HG02885 (cell line): Measurements from ENCODE around the gene SLC12A3.

ENCODE experiments used
- ATAC-seq: cut with Tn5 transposase; IDR thresholded peaks from one replicate; pipeline ENCODE4 v1.9.1; 2021; ENCODE audit warnings: mild to moderate bottlenecking; ENCODE audit not compliant: unreplicated experiment, poor library complexity

The SLC12A3 gene

DNA sequence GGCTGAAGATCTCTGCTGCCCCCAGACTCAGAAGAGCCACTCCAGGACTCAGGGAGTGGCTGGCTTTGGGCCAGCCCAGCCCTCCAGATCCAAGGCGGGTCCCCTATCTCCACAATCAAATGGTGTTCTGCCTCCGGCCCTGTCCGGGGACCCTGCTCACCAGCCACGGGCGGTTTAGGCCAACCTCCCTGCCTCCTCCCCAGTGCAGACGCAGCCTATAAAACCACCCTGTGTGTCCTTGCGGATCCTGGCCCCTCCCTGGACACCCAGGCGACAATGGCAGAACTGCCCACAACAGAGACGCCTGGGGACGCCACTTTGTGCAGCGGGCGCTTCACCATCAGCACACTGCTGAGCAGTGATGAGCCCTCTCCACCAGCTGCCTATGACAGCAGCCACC, at the start of gene SLC12A3:
Gene SLC12A3 (plus strand): TSS at position 248 of the 400 bp plus-strand sequence. CDS start 29 bp downstream, at position 277.
- ATAC-seq: no peak

- no peak for ATAC-seq
Observed at GRCh38 chr16:56815721-56816120, 49.3 kb upstream of the SLC12A3 start.

- no peak for ATAC-seq
Observed at GRCh38 chr16:56817056-56817455, 48.0 kb upstream of the SLC12A3 start.

- ATAC-seq: no peak
Observed at GRCh38 chr16:56817938-56818337, 47.1 kb upstream of the SLC12A3 start.

DNA sequence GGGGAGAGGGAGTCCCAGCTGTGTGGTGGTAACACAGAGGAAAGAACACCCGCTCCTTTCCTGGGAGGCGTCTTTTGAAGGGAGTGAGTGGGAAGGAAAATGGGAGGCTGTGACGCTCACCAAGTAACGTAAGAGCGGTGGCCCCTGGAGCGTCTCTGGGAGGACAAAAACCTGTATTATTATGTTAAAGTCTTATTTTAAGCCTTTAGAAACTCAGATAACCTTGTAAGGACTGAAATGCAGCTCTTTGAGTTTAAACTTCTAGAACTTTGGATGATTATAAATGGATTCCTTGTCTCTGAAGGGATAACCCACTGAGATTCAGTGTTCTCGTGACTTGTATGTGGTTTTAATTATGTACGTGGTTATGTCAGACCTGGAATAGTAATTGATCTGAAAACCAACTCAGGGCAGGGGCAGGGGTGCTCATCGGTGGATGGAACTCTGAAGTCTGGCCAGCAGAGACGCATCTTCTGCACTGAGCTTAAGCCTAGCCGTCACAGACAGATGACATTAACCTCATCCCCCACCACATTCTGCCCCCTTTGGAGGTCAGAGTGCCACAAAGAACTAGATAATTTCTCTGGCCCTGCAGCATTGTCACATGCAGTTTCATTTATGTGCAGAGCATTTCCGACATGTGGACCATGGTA, 41.8 kb upstream of the SLC12A3 start:
- no peak for ATAC-seq

DNA sequence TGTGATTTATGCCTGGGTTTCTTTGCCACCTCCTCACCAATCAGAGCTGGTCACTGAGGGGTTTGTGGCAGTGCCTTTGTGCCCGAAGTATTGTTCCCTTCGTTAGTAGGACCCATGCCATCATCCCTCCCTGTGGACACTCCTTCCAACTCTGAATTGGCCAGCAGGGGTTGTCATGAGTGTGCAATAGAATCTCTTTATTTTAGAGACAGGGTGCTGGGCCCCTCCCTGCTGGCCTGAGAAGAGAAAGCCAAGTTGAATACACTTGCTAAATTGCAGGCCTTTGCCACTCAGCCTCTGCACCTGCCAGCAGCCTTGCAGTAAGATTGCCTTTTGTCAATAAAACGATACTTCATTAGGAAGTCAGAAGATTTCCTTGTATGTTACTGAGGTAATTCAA, 40.7 kb upstream of the SLC12A3 start:
- ATAC-seq: no peak

DNA sequence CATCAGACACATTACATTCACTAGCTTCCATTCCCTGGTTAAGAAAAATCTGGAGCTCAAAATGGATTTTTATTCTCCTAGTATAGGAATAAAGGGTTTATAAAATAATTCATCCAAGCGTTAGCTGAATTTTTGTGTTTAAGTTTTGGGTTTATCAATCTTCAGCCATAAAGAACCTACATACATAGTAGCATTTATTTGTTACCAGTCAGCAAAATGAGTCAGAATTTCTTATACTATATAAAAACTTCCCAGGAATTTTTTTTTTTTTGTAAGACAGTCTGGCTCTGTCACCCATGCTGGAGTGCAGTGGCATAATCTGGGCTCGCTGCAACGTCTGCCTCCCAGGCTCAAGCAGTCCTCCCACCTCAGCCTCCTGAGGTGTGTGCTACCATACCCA, 40.2 kb upstream of the SLC12A3 start:
- ATAC-seq: no peak

DNA sequence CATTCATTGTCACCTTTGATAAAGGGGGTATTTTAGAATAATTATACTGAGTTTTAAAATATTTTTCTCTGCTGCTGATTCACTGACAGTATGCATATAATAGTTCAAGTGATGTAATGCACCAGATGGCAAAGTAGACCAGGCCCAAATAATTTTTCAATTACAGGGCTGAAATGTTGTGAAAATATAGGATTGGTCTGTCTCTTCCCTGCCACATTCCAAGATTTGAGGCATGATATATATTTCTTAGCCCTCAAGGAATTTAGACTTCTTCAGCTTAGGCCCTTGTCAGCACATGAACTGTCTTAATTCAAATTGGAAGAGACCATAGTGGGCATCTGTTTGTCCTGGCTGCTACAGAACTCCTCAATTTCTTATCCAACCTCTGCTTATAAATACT, 39.2 kb upstream of the SLC12A3 start:
- ATAC-seq: no peak

- no peak for ATAC-seq
Observed at GRCh38 chr16:56828647-56829046, 36.4 kb upstream of the SLC12A3 start.

- no peak for ATAC-seq
Observed at GRCh38 chr16:56830669-56831068, 34.3 kb upstream of the SLC12A3 start.

- ATAC-seq: no peak
Observed at GRCh38 chr16:56832768-56833167, 32.2 kb upstream of the SLC12A3 start.

GRCh38 chr16:56833243-56833970, 31.6 kb upstream of the SLC12A3 start:
- no peak for ATAC-seq

DNA sequence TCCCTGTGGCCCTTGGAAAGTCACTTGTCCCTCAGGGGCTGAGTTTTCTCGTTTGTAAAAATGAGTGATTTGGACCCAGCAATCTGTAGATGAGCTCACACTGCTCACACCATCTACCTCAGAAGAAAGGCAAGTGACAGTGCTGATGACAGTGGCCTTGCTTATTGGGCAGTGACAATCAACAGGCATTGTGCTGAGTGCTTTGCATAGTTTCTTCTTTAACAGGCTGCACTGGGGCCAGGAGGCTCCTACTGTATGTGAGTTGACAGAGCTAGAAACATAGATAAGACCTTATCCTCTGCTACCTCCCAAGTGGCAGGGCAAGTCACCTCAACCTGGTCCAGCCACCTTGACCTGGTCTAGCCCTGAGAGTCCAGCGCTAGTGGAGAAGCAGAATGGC, 29.7 kb upstream of the SLC12A3 start:
- no peak for ATAC-seq

GRCh38 chr16:56836410-56837230, 28.4 kb upstream of the SLC12A3 start:
- no peak for ATAC-seq

- ATAC-seq: no peak
Observed at GRCh38 chr16:56838622-56839337, 26.2 kb upstream of the SLC12A3 start.

DNA sequence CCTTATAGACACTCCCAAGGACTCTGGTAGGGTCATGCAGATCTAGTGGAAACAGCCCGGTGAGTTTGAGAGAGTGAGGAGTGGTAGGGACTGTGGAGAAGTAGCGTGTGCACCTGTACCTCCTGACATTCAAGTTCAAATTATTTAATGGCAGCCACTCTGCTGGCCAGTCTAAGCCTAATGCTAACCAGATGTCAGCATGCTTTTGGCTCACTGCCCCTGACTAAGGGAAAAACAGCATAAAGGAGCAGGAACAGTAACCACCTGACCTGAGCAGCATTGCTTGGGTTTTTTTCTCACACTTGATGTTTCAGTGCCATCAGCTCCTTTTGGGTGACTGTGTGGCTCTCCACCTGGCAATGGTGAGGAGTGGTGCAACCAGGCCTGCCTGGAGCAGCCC, 23.8 kb upstream of the SLC12A3 start:
- no peak for ATAC-seq

DNA sequence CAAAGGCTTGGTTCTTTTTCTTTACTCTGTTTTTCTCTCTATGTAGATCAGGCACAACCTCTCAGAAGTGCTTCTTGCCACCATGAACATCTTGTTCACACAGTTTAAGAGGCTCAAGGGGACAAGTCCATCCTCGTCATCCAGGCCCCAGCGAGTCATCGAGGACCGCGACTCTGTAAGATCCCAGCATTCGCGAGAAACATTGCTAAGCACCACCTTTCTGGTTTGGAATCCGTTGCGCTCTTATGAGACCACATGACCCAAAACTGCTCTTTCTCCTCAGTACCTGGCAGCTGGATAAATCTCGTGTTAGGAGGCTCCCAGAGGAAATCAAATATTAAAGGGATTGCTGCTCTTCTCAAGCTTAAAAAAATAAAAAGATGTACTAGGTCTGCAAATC, 23.3 kb upstream of the SLC12A3 start:
- ATAC-seq: no peak

- no peak for ATAC-seq
Observed at GRCh38 chr16:56842133-56842532, 22.9 kb upstream of the SLC12A3 start.

DNA sequence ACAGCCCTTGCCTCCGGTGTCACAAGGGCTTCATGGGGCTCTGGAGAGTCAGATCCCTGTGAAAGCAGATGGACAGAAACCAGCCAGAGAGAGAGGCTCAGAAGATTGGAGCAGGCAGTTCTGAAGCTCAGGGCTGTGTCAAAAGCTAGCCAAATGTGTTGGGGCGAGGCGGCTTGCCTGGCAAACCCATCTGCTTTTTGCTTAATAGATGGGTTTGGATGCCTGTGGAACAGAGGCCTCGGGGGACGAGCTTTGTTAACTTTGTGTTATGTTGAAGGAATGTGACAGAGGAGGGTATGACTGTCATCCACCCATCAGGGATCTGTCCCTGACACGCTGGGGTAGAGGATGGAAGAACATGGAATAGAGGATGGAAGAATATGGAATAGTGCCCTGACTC, 21.0 kb upstream of the SLC12A3 start:
- no peak for ATAC-seq

DNA sequence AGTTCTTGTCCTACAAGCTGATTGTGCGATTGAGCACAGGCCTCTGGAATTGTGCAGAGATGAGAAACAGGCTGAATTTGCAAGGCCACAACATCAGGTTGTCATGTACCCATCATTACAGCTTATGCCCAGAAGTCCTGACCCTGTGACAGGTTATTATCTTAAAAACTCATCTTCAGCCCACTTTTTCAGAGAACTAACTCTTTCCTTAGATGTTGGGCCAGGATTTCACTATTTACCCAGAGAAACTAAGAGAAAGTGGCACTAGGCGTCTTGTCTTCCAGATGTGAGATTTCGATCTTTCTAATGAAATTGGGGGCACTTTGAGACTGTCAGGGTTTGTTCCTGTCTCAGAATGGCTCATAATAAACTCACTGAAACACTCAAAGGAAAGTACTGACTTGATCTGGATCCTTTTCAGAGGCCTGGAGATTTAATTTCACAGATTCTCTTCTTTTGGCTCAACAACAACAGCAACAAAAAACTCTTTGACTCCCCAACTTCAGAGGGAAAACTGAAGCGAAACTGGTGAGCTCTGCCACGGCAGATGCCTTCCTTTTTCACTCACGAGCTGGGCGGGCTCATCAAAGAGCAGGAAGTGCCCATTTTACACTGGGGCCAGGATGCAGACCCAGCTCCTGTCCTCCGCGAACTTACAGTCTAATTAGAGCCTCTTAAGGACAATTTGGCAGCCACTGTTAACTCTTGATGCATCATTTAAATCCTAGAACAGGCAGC, 17.7 kb upstream of the SLC12A3 start:
- ATAC-seq: no peak
